ENCODE measurements around the gene STK32B.

DNA sequence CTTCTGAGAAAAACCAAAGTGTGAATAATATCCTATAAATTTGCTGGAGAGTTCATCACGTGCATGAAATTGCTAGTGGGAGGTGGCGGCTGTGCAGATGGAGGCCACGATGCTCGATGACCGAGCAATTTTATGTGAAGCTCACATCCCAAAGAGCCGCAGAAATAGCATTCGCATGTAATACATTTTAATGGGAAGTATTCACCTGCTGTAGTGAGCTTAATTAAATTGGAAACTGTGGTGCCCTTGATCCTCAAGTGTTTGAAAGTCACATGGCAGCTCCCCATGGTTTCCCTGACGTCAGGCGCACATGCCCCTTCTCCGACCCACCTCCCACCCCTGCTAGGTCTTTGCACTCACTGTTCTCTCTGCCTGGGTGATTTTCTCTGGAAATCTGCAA lies 136.8 kb downstream of the STK32B start:
- no peak for TF ChIP-seq POLR2A (IDR thresholded peaks at IDR 0.05)
- TF ChIP-seq, protein P1, sequence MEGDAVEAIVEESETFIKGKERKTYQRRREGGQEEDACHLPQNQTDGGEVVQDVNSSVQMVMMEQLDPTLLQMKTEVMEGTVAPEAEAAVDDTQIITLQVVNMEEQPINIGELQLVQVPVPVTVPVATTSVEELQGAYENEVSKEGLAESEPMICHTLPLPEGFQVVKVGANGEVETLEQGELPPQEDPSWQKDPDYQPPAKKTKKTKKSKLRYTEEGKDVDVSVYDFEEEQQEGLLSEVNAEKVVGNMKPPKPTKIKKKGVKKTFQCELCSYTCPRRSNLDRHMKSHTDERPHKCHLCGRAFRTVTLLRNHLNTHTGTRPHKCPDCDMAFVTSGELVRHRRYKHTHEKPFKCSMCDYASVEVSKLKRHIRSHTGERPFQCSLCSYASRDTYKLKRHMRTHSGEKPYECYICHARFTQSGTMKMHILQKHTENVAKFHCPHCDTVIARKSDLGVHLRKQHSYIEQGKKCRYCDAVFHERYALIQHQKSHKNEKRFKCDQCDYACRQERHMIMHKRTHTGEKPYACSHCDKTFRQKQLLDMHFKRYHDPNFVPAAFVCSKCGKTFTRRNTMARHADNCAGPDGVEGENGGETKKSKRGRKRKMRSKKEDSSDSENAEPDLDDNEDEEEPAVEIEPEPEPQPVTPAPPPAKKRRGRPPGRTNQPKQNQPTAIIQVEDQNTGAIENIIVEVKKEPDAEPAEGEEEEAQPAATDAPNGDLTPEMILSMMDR (IDR thresholded peaks at IDR 0.05) = no peak
- no peak for TF ChIP-seq POLR2AphosphoS5 (IDR thresholded peaks at IDR 0.05)
